ENCODE measurements around the gene KMT2C.

DNA sequence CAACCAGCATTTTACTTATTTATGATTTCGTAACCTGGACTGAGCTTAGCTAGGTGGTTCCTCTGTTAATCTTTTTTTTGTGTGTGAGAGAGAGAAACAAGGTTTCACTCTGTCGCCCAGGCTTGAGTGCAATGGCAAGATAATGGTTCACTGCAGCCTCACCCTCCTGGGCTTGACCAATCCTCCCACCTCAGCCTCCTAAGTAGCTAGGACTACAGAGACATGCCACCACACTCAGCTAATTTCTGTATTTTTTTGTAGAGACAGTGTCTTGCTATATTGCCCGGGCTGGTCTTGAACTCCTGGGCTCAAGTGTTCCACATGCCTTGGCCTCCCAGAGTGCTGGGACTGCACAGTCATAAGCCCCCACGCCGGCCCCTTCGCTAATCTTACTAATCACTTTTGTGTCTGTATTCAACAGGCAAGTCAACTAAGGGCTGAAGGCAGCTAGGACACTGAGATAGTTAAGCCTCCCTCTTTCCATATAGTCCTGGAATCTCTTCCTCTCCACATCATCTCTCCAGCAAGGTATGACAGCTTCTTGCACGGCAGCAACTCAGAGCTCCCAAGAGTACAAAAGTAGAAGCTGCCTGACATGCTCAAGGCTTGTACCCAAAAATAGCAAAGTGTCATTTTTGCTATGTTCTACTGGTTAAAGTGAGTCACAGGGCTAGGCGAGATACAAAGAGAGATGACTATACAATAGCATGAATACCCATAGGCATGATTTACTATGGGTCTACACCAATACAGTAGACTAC, 11.3 kb downstream of the KMT2C start:
- TF ChIP-seq, protein P1, sequence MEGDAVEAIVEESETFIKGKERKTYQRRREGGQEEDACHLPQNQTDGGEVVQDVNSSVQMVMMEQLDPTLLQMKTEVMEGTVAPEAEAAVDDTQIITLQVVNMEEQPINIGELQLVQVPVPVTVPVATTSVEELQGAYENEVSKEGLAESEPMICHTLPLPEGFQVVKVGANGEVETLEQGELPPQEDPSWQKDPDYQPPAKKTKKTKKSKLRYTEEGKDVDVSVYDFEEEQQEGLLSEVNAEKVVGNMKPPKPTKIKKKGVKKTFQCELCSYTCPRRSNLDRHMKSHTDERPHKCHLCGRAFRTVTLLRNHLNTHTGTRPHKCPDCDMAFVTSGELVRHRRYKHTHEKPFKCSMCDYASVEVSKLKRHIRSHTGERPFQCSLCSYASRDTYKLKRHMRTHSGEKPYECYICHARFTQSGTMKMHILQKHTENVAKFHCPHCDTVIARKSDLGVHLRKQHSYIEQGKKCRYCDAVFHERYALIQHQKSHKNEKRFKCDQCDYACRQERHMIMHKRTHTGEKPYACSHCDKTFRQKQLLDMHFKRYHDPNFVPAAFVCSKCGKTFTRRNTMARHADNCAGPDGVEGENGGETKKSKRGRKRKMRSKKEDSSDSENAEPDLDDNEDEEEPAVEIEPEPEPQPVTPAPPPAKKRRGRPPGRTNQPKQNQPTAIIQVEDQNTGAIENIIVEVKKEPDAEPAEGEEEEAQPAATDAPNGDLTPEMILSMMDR (IDR thresholded peaks at IDR 0.05), result no peak
- no peak for TF ChIP-seq ZFX (IDR thresholded peaks at IDR 0.05; ENCODE audit: borderline replicate concordance)
